Type B pancreatic cell (in vitro differentiated cells): ENCODE data around the gene FMNL2. TPM values are rescaled to one million over a fixed set of nuclear protein-coding genes. Genes with fewer than 3 reads are reported as not detected.
A peak's percentile ranks its signal among the peaks of the same experiment; 100 is the strongest.

Source experiments
- DNase-seq: peaks from one replicate; pipeline ENCODE4 v3.0.0; 2021; ENCODE audit warnings: mixed read lengths; ENCODE audit not compliant: unreplicated experiment; ENCODE audit errors: extremely low spot score
- H3K27ac Mint-ChIP-seq: 2 replicates; pipeline ENCODE4 v1.8.0; 2021; ENCODE audit warnings: mild to moderate bottlenecking, mixed read lengths
- H3K27me3 Mint-ChIP-seq: 2 replicates; pipeline ENCODE4 v1.8.0; 2021; ENCODE audit warnings: mixed read lengths
- H3K36me3 Mint-ChIP-seq: 2 replicates; pipeline ENCODE4 v1.8.0; 2021; ENCODE audit warnings: mixed read lengths
- H3K4me1 Mint-ChIP-seq: one replicate; pipeline ENCODE4 v1.8.0; 2021; ENCODE audit warnings: mixed read lengths; ENCODE audit not compliant: unreplicated experiment
- H3K4me3 Mint-ChIP-seq: 2 replicates; pipeline ENCODE4 v1.8.0; 2021; ENCODE audit warnings: mild to moderate bottlenecking, mixed read lengths
- H3K9me3 Mint-ChIP-seq: 2 replicates; pipeline ENCODE4 v1.8.0; 2021; ENCODE audit warnings: mixed read lengths
- total RNA-seq: library from RNA; stranded (reverse); gene quantifications from 2 replicates; pipeline ENCODE4 v1.2.1, GENCODE V29; 2021; ENCODE audit warnings: low replicate concordance
- TF ChIP-seq, protein P1 (sequence below): fragments of 200-600 bp; sonication (generic); conservative IDR thresholded peaks from 2 replicates; pipeline ENCODE4 v1.5.0; 2021; ENCODE audit warnings: antibody characterized with exemption, mild to moderate bottlenecking

The FMNL2 gene
- total RNA-seq, 1 donor from 2014 or later: 62.1 TPM

GRCh38 chr2:152611458-152612231, 276.7 kb downstream of the FMNL2 start:
- no peak overlapping the region for H3K27ac Mint-ChIP-seq
- no peak overlapping the region for H3K4me3 Mint-ChIP-seq
- peaks cover 5% of the 10 kb centered on the region for H3K4me1 Mint-ChIP-seq
- no peak for DNase-seq
- H3K9me3 Mint-ChIP-seq: no peaks in the 10 kb centered on the region
- H3K27me3 Mint-ChIP-seq: no peaks in the 10 kb centered on the region
- TF ChIP-seq, protein P1, sequence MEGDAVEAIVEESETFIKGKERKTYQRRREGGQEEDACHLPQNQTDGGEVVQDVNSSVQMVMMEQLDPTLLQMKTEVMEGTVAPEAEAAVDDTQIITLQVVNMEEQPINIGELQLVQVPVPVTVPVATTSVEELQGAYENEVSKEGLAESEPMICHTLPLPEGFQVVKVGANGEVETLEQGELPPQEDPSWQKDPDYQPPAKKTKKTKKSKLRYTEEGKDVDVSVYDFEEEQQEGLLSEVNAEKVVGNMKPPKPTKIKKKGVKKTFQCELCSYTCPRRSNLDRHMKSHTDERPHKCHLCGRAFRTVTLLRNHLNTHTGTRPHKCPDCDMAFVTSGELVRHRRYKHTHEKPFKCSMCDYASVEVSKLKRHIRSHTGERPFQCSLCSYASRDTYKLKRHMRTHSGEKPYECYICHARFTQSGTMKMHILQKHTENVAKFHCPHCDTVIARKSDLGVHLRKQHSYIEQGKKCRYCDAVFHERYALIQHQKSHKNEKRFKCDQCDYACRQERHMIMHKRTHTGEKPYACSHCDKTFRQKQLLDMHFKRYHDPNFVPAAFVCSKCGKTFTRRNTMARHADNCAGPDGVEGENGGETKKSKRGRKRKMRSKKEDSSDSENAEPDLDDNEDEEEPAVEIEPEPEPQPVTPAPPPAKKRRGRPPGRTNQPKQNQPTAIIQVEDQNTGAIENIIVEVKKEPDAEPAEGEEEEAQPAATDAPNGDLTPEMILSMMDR: no peak
- peaks cover 46% of the 10 kb centered on the region for H3K36me3 Mint-ChIP-seq

GRCh38 chr2:152613235-152613634, 278.3 kb downstream of the FMNL2 start:
- Mint-ChIP-seq H3K9me3 (no peaks in the 10 kb centered on the region), H3K27me3 (no peaks in the 10 kb centered on the region), H3K4me1 (peaks cover 5% of the 10 kb centered on the region), H3K36me3 (peaks cover 56% of the 10 kb centered on the region), H3K4me3 (no peak overlapping the region), H3K27ac (no peak overlapping the region)
- TF ChIP-seq, protein P1: no peak
- DNase-seq: no peak

GRCh38 chr2:152615177-152615576, 280.2 kb downstream of the FMNL2 start:
- no peak for DNase-seq
- no peaks in the 10 kb centered on the region for H3K27me3 Mint-ChIP-seq
- no peaks in the 10 kb centered on the region for H3K9me3 Mint-ChIP-seq
- TF ChIP-seq, protein P1: no peak
- no peak overlapping the region for H3K4me3 Mint-ChIP-seq
- H3K4me1 Mint-ChIP-seq: peaks cover 5% of the 10 kb centered on the region
- H3K27ac Mint-ChIP-seq: peak overlapping the region; percentile 4
- peaks cover 59% of the 10 kb centered on the region for H3K36me3 Mint-ChIP-seq

- Mint-ChIP-seq H3K4me3 (no peak overlapping the region), H3K36me3 (peaks cover 64% of the 10 kb centered on the region), H3K9me3 (no peaks in the 10 kb centered on the region), H3K4me1 (no peaks in the 10 kb centered on the region), H3K27ac (no peak overlapping the region), H3K27me3 (no peaks in the 10 kb centered on the region)
- TF ChIP-seq, protein P1: no peak
- no peak for DNase-seq
Observed at GRCh38 chr2:152617456-152618192, 282.6 kb downstream of the FMNL2 start.

DNA sequence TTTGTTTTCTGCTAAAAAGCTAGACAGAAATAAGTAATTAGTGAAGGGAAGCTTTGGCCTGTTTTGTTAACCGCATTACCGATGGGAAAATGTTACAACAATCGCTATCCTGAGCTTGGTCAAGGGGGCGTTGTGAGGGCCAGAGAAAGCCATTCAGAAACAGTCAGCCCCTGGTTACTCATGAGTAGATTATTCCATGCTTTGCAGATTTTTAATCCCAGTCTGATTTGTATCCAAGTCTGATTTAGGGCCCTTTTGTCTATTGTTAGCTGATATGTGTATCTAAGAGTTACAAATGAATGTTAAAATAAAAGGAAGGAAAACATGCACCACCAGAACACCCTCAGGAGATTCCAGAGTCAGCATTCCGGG, 283.2 kb downstream of the FMNL2 start:
- TF ChIP-seq, protein P1: no peak
- H3K36me3 Mint-ChIP-seq: peaks cover 63% of the 10 kb centered on the region
- H3K27me3 Mint-ChIP-seq: no peaks in the 10 kb centered on the region
- H3K27ac Mint-ChIP-seq: no peak overlapping the region
- no peaks in the 10 kb centered on the region for H3K9me3 Mint-ChIP-seq
- H3K4me1 Mint-ChIP-seq: no peaks in the 10 kb centered on the region
- DNase-seq: no peak
- no peak overlapping the region for H3K4me3 Mint-ChIP-seq
